H1 (cell line): ENCODE measurements around the gene IFNG. TPM values are rescaled to one million over a fixed set of nuclear protein-coding genes. Genes with fewer than 3 reads are reported as not detected.

ENCODE experiments used
- ATF2 ChIP-seq: IDR thresholded peaks from 2 replicates; pipeline ENCODE4 v1.6.1; 2012; ENCODE audit warnings: low read length, inconsistent platforms
- CBX8 ChIP-seq: fragments of 300-800, 300-1000 bp; sonication (generic); IDR thresholded peaks from 2 replicates; pipeline ENCODE4 v1.7.1; 2016; ENCODE audit warnings: low read depth, low read length, borderline replicate concordance
- E2F6 ChIP-seq: IDR thresholded peaks from 2 replicates; pipeline ENCODE4 v1.6.1; 2012; ENCODE audit warnings: inconsistent platforms
- SIRT6 ChIP-seq: IDR thresholded peaks from one replicate; pipeline ENCODE4 v1.7.1; 2012; ENCODE audit warnings: low read length, inconsistent platforms
- polyA plus RNA-seq, 7 experiments: library from polyadenylated mRNA; depleted of rRNA in 3 of 7; stranded (reverse) in 5 of 7; unstranded in 2 of 7; fragments of >200 nt in 5 of 7; fragments of 200-250 nt in 2 of 7; gene quantifications; 1 replicate in 5 of 7; 2 replicates in 1 of 7; 4 replicates in 1 of 7; pipeline versions ENCODE4 v1.2.1 to v1.2.3, GENCODE V29; 2011 to 2013; ENCODE audit warnings: missing spikeins in 2 of 7, mixed read lengths in 2 of 7
- total RNA-seq: library from RNA; stranded (reverse); fragmentation: NEBNext Ultra II Directional; extraction: Animal tissue kit (Norgen Biotek cat#: 25700); gene quantifications from 2 replicates; pipeline ENCODE4 v1.2.1, GENCODE V29; 2021
- TF ChIP-seq, protein P1 (sequence below): fragments of 300-600 bp; sonication (generic); IDR thresholded peaks from 2 replicates; pipeline ENCODE4 v1.7.1; 2012; ENCODE audit warnings: low read length, moderate library complexity, mild to moderate bottlenecking, inconsistent platforms; ENCODE audit not compliant: insufficient replicate concordance

Gene IFNG
- total and polyA plus RNA-seq, 2 of the 8 experiments (the other 6 are each of a cell fraction or from before 2014, with no cell fraction given): not detected

- TF ChIP-seq ATF2 (no peak), CBX8 (no peak), SIRT6 (no peak), E2F6 (no peak)
- TF ChIP-seq, protein P1, sequence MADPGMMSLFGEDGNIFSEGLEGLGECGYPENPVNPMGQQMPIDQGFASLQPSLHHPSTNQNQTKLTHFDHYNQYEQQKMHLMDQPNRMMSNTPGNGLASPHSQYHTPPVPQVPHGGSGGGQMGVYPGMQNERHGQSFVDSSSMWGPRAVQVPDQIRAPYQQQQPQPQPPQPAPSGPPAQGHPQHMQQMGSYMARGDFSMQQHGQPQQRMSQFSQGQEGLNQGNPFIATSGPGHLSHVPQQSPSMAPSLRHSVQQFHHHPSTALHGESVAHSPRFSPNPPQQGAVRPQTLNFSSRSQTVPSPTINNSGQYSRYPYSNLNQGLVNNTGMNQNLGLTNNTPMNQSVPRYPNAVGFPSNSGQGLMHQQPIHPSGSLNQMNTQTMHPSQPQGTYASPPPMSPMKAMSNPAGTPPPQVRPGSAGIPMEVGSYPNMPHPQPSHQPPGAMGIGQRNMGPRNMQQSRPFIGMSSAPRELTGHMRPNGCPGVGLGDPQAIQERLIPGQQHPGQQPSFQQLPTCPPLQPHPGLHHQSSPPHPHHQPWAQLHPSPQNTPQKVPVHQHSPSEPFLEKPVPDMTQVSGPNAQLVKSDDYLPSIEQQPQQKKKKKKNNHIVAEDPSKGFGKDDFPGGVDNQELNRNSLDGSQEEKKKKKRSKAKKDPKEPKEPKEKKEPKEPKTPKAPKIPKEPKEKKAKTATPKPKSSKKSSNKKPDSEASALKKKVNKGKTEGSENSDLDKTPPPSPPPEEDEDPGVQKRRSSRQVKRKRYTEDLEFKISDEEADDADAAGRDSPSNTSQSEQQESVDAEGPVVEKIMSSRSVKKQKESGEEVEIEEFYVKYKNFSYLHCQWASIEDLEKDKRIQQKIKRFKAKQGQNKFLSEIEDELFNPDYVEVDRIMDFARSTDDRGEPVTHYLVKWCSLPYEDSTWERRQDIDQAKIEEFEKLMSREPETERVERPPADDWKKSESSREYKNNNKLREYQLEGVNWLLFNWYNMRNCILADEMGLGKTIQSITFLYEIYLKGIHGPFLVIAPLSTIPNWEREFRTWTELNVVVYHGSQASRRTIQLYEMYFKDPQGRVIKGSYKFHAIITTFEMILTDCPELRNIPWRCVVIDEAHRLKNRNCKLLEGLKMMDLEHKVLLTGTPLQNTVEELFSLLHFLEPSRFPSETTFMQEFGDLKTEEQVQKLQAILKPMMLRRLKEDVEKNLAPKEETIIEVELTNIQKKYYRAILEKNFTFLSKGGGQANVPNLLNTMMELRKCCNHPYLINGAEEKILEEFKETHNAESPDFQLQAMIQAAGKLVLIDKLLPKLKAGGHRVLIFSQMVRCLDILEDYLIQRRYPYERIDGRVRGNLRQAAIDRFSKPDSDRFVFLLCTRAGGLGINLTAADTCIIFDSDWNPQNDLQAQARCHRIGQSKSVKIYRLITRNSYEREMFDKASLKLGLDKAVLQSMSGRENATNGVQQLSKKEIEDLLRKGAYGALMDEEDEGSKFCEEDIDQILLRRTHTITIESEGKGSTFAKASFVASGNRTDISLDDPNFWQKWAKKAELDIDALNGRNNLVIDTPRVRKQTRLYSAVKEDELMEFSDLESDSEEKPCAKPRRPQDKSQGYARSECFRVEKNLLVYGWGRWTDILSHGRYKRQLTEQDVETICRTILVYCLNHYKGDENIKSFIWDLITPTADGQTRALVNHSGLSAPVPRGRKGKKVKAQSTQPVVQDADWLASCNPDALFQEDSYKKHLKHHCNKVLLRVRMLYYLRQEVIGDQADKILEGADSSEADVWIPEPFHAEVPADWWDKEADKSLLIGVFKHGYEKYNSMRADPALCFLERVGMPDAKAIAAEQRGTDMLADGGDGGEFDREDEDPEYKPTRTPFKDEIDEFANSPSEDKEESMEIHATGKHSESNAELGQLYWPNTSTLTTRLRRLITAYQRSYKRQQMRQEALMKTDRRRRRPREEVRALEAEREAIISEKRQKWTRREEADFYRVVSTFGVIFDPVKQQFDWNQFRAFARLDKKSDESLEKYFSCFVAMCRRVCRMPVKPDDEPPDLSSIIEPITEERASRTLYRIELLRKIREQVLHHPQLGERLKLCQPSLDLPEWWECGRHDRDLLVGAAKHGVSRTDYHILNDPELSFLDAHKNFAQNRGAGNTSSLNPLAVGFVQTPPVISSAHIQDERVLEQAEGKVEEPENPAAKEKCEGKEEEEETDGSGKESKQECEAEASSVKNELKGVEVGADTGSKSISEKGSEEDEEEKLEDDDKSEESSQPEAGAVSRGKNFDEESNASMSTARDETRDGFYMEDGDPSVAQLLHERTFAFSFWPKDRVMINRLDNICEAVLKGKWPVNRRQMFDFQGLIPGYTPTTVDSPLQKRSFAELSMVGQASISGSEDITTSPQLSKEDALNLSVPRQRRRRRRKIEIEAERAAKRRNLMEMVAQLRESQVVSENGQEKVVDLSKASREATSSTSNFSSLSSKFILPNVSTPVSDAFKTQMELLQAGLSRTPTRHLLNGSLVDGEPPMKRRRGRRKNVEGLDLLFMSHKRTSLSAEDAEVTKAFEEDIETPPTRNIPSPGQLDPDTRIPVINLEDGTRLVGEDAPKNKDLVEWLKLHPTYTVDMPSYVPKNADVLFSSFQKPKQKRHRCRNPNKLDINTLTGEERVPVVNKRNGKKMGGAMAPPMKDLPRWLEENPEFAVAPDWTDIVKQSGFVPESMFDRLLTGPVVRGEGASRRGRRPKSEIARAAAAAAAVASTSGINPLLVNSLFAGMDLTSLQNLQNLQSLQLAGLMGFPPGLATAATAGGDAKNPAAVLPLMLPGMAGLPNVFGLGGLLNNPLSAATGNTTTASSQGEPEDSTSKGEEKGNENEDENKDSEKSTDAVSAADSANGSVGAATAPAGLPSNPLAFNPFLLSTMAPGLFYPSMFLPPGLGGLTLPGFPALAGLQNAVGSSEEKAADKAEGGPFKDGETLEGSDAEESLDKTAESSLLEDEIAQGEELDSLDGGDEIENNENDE: no peak
These were observed 46.9 kb upstream of the IFNG start (continued) for GRCh38 chr12:68206446-68206845.
